Heart left ventricle (tissue), 16 donors: Measurements from ENCODE around the gene OPN3. TPM values are rescaled to one million over a fixed set of nuclear protein-coding genes. Genes with fewer than 3 reads are reported as not detected.
"Not testable (repeated sequence)": the region's sequence is repeated elsewhere in the genome, so short reads cannot be mapped to it uniquely, and the experiment has no call there.

Source experiments
- ATAC-seq, 4 donors: fragments of 200-7000 bp; cut with Tn5 transposase; one replicate each; pipeline ENCODE4 v1.9.1; 2020 to 2022; ENCODE audit warnings: moderate library complexity in 4 of 4, mild to moderate bottlenecking in 3 of 4, moderate number of reproducible peaks in 1 of 4
- DNase-seq, 5 donors: peaks; one replicate each; pipeline ENCODE4 v3.0.0-alpha.2; 2020
- H3K27ac ChIP-seq, 12 donors: fragments of 200-600 bp; sonication (generic) in 4 of 12; one replicate each; pipeline versions ENCODE4 v1.5.0 to v1.8.0; 2016 to 2022; ENCODE audit warnings: mild to moderate bottlenecking in 2 of 12
- H3K27me3 ChIP-seq, 9 donors: fragments of 200-600 bp; sonication (generic) in 2 of 9; one replicate each; pipeline versions ENCODE4 v1.5.1 to v1.8.0; 2016 to 2022; ENCODE audit warnings: mild to moderate bottlenecking in 3 of 9
- H3K36me3 ChIP-seq, 9 donors: fragments of 200-600 bp; sonication (generic) in 2 of 9; one replicate each; pipeline versions ENCODE4 v1.5.0 to v1.8.0; 2018 to 2022; ENCODE audit warnings: mild to moderate bottlenecking in 2 of 9
- H3K4me1 ChIP-seq, 12 donors: fragments of 200-600 bp; sonication (generic) in 4 of 12; one replicate each; pipeline versions ENCODE4 v1.5.0 to v1.8.0; 2016 to 2022; ENCODE audit warnings: mild to moderate bottlenecking in 3 of 12
- H3K4me3 ChIP-seq, 12 donors: fragments of 200-600 bp; sonication (generic) in 4 of 12; one replicate each; pipeline versions ENCODE4 v1.5.0 to v1.8.0; 2017 to 2022; ENCODE audit warnings: mild to moderate bottlenecking in 9 of 12, moderate library complexity in 4 of 12
- H3K9me3 ChIP-seq, 12 donors: fragments of 200-600 bp; sonication (generic) in 4 of 12; one replicate each; pipeline versions ENCODE4 v1.5.0 to v1.8.0; 2016 to 2022; ENCODE audit warnings: mild to moderate bottlenecking in 1 of 12
- CTCF ChIP-seq, 12 donors: fragments of 200-600 bp; sonication (generic) in 4 of 12; IDR thresholded peaks; one replicate each; pipeline versions ENCODE4 v1.5.0 to v1.8.0; 2018 to 2022; ENCODE audit warnings: antibody characterized with exemption in 12 of 12, mild to moderate bottlenecking in 5 of 12
- POLR2A ChIP-seq, 2 donors: fragments of 450-650 bp; IDR thresholded peaks; one replicate each; pipeline ENCODE4 v1.6.1; 2017; ENCODE audit warnings: antibody characterized with exemption in 2 of 2, mild to moderate bottlenecking in 2 of 2, moderate library complexity in 2 of 2
- WGBS, 4 donors: extraction: QIAGEN DNeasy Blood & Tissue Kit in 2 of 4; methylation state at CpG; one replicate each; pipeline versions ENCODE4 v1.1.5 to v1.1.7; 2013 to 2018; 5-methylcytosine and 5-hydroxymethylcytosine counted together
- intact Hi-C, 10 donors: fragments of 100-400 bp; cut with DNase I; formaldehyde crosslinking; loops; one replicate each; pipeline versions ENCODE4 v1.11.1 to v1.14.2; 2022
- polyA plus RNA-seq, 2 donors: library from polyadenylated mRNA; stranded (reverse); fragments of 200-250 nt; gene quantifications; one replicate each; pipeline ENCODE4 v1.2.3, GENCODE V29; 2013
- total RNA-seq, 9 donors: library from RNA; depleted of rRNA in 2 of 9; stranded (reverse); fragments of >200 nt in 2 of 9; fragmentation: NEBNext Ultra II Directional in 3 of 9; extraction: Animal tissue kit (Norgen Biotek cat#: 25700) in 3 of 9; gene quantifications; one replicate each; pipeline versions ENCODE4 v1.1.0 to v1.2.4, GENCODE V29; 2016 to 2023
- donor health status: ischemic (EF 13 %, LVEDD 7.1; RV severe dilation, severe dysfunction).
- donor health status: healthy with polysubstance abuse.
- donor health status: DM: no; HTN: yes; CAD: no.
- donor health status: DM: no; HTN: no; CAD: no.
- donor health status: ischemic (EF 25% LVEDD 6.9; RV normal size, moderate dysfunction).
- donor health status: ischemic (EF 25% LVEDD 5.7; RV mildly dilated, moderate dysfunction).
- donor health status: healthy.
- donor health status: DM: yes; HTN: yes; CAD: no.
- donor health status: ischemic (EF 35%, LVEDD 5.7; RV mildly dilated, moderate dysfunction).
- donor health status: nonischemic (EF 11% LVEDD 7.7; RV severe dilation, severe dysfunction).
- donor health status: DM: yes; HTN: yes; CAD: no.
- donor health status: PGD.
- donor health status: ischemic (EF 29% LVEDD 5.4; RV normal size, mild dysfunction).
- donor health status: nonischemic (EF 23%, LVEDD 6.1; RV moderate dilation, normal function).

Gene OPN3
- total and polyA plus RNA-seq, 11 donors: 3.5 to 13.6 (median 6.2) TPM

DNA sequence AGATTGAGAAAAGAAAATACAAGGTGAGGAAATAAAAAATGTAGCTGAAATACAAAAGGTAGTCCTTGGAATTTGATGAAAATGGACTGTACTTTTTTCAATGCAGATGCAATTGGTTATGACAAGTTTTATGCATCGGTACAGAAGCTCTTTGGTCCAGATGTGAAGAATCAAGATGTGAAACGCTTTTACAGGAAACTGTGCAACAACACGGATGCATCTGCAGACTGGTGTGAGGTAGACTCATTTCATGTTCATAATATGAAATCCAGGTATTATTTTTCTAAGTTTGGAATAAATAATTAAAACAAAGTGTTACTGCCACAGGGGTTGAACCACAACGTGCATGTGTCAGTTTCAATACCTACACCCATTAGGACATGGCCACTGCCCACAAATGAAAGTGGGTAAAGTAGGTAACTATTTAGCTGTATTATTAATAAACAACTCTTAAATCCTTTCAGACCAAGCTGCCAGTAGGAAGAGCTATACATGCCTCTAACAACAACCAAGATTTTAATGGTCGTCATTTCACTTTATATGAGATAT lies 20.3 kb upstream of the OPN3 start:
- H3K9me3 ChIP-seq: no peaks in the 10 kb centered on the region
- H3K27me3 ChIP-seq: no peaks in the 10 kb centered on the region
- DNase-seq (no peak), ATAC-seq (no peak)
- intact Hi-C loops: no loop called here
- WGBS, 4 donors: 82 to 86% (median 83%) methylated on average over 5 of the region's 5 CpGs
- no peaks in the 10 kb centered on the region for H3K4me1 ChIP-seq
- TF ChIP-seq CTCF (IDR thresholded peaks at IDR 0.05) (no peak), POLR2A (IDR thresholded peaks at IDR 0.05) (no peak)
- H3K36me3 ChIP-seq: no peaks in the 10 kb centered on the region
- H3K27ac ChIP-seq: no peak overlapping the region
- no peak overlapping the region for H3K4me3 ChIP-seq

DNA sequence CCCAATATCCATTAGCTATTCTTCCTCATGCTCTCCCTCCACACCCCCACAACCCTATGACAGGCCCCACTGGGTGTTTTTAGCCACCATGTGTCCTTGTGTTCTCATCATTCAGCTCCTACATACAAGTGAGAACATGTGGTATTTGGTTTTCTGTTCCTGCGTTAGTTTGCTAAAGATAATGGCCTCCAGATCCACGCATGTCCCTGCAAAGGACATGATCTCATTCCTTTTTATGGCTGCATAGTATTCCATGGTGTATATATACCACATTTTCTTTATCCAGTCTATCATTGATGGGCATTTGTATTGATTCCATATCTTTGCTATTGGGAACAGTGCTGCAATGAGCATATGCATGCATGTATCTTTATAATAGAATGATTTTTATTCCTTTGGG lies 18.8 kb upstream of the OPN3 start:
- H3K36me3 ChIP-seq, DNase-seq, H3K27ac ChIP-seq, H3K4me3 ChIP-seq, H3K9me3 ChIP-seq, H3K27me3 ChIP-seq, H3K4me1 ChIP-seq, intact Hi-C loops, ATAC-seq: not testable (repeated sequence)
- 82 to 92% (median 88%) methylated on average over 2 of the region's 2 CpGs for WGBS, 4 donors

GRCh38 chr1:241658081-241658793 lies 18.1 kb upstream of the OPN3 start:
- Histone ChIP-seq H3K27ac (no peak overlapping the region), H3K27me3 (no peaks in the 10 kb centered on the region), H3K9me3 (no peaks in the 10 kb centered on the region), H3K36me3 (no peaks in the 10 kb centered on the region), H3K4me3 (no peak overlapping the region), H3K4me1 (no peaks in the 10 kb centered on the region)
- intact Hi-C loops: no loop called here
- WGBS, 4 donors: 81 to 89% (median 85%) methylated on average over 3 of the region's 3 CpGs
- TF ChIP-seq POLR2A (IDR thresholded peaks at IDR 0.05) (no peak), CTCF (IDR thresholded peaks at IDR 0.05) (no peak)
- no peak for DNase-seq
- no peak for ATAC-seq

- no peak for TF ChIP-seq POLR2A (IDR thresholded peaks at IDR 0.05)
- no peak for TF ChIP-seq CTCF (IDR thresholded peaks at IDR 0.05)
- Histone ChIP-seq H3K4me1 (no peaks in the 10 kb centered on the region), H3K9me3 (no peaks in the 10 kb centered on the region), H3K36me3 (no peaks in the 10 kb centered on the region), H3K4me3 (no peak overlapping the region), H3K27ac (no peak overlapping the region), H3K27me3 (peaks cover 0 to 4% (median 0%) of the 10 kb centered on the region in 9 donors)
- 82 to 94% (median 85%) methylated on average over 1 of the region's 1 CpG for WGBS, 4 donors
- ATAC-seq (no peak), DNase-seq (no peak)
- intact Hi-C loops: no loop called here
These were observed 14.5 kb upstream of the OPN3 start for GRCh38 chr1:241654641-241655040.
